ENCODE results near the gene ZNF621.

The ZNF621 gene

DNA sequence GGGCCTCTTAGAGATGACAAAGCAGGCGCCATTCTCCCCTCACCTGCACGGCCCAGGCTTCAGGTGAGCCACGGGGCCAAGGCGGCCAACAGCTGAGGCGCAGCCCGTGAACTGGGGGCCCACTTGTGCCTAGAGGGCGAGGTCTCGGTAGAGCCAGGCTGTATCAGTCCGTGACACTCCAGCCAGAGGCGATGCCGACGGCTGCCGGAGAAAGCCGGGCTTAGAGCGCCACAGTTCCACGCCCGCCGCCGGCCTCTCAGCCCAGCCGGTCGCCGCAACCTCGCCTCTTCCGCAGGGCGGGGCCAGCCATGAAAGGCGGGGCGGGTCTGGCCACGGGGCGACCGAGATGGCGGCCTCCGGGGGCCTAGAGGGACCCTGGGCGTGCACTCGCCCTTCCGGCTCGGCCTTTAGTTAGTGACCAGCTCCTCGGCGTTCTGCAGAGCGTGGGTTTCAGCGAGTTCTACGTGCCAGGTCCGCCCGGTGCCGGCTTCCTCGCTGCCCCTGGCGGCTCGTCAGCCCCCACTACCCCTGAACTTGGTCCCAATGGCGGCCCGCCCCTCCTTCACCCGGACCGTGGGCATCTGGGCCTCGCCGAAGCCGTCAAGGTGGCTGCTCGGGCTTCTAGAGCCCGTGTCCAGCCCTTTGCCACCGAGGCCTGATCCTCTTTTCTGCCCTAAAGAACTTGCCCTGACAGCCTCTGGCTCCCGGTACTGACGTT is at the start of gene ZNF621:
ZNF621 (plus strand) TSS at position 393 of the 718 bp plus-strand sequence. CDS start 881 bp downstream, outside the sequence.
- no peaks in the 10 kb centered on the region for H3K9me3 Mint-ChIP-seq
- peak within 1 kb of the TSS; percentile 98 for H3K27ac Mint-ChIP-seq
- peaks cover 40% of the 10 kb centered on the region for H3K36me3 Mint-ChIP-seq (ENCODE audit: low read depth)
- no peaks in the 10 kb centered on the region for H3K27me3 Mint-ChIP-seq
- intact Hi-C loops (cut with micrococcal nuclease): loop anchor here (1.0 to 5.0 kb wide), 4 partner anchors 47 to 332 kb away; partner anchors contain the start of genes RPL14 and ZNF619
- peaks cover 27% of the 10 kb centered on the region for H3K4me1 Mint-ChIP-seq (ENCODE audit: low read depth)
- H3K4me3 Mint-ChIP-seq: peak within 1 kb of the TSS; percentile 88

DNA sequence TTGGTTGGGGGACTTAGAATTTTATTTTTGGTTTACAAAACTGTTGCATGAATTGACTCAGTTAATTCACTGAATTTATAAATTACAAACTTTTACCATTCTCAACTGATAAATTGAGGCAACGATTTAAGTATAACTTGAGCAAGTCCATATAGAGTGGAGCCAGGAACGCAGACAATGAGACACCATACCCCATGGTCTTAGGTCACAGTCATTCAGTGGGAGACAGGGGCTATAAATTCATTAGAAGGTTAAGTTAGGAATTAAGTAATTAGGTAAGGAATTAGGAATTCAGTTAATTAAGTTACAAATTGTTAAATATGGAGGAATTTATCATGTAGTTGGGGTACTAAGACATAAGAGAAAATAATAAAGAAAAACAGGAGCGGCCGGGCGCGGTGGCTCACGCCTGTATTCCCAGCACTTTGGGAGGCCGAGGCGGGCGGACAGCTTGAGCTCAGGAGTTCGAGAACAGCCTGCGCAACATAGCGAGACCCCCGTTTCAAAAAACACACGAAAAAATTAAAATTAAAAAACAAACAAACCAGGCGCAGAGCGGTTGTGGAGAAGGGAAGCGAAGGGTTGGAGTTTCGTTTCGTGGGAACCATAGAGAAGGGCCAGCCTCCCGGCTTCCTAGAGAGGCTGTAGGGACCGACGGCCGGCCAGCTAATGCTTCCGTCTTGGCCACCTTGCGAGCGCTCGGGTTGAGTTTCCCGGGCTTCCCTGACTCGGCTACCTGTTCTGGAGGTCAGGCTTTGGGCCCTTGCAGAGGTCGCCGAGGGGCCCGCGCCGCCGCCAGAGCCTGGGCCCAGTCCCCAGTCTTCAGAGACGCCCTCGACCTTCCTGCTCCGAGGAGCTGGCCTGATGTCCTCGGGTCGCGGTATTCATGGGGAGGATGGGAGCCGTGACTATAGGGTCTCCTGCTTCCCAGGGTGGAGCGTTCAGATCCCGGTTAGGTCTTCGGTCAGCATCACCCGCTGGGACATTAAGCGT is 48.0 kb upstream of the ZNF621 start, which contains the start of gene ZNF619:
ZNF619 (plus strand) TSS at position 645 of the 993 bp plus-strand sequence. CDS start 858 bp downstream, outside the sequence.
- Mint-ChIP-seq H3K27ac (peak within 1 kb of the TSS; percentile 99), H3K4me3 (peak within 1 kb of the TSS; percentile 95), H3K27me3 (no peaks in the 10 kb centered on the region), H3K36me3 (ENCODE audit: low read depth) (peaks cover 51% of the 10 kb centered on the region), H3K4me1 (ENCODE audit: low read depth) (peaks cover 17% of the 10 kb centered on the region), H3K9me3 (no peaks in the 10 kb centered on the region)
- intact Hi-C loops (cut with micrococcal nuclease): loop anchor here (1.0 to 10.0 kb wide), 4 partner anchors 20 to 728 kb away; partner anchors contain the start of genes RPL14 and ZNF621

DNA sequence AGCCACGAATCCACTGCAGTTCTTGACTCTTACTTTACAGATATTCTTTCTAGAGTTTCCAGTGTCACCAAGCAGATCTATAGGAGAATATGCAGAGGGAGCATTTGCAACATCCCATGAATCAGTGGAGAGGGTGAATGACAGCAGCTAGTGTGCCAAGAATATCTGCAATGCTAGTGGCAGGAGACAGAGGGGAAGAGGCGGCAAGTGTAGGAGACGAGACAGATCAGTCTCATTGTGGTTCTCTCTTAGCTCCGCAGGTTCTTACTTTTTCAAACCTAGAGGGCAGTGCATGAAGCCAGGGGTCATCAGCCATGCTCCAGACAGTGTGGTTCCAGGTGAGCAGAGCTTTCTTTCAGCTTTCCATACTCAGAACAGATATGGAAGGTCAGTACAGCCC is 47.1 kb upstream of the ZNF621 start:
- peak overlapping the region; percentile 95 for H3K4me3 Mint-ChIP-seq
- peaks cover 60% of the 10 kb centered on the region for H3K36me3 Mint-ChIP-seq (ENCODE audit: low read depth)
- intact Hi-C loops (cut with micrococcal nuclease): loop anchor here (1.0 to 10.0 kb wide), 4 partner anchors 21 to 727 kb away; partner anchors contain the start of genes RPL14 and ZNF621
- H3K27ac Mint-ChIP-seq: peak overlapping the region; percentile 99
- H3K9me3 Mint-ChIP-seq: no peaks in the 10 kb centered on the region
- no peaks in the 10 kb centered on the region for H3K27me3 Mint-ChIP-seq
- H3K4me1 Mint-ChIP-seq (ENCODE audit: low read depth): peaks cover 17% of the 10 kb centered on the region

DNA sequence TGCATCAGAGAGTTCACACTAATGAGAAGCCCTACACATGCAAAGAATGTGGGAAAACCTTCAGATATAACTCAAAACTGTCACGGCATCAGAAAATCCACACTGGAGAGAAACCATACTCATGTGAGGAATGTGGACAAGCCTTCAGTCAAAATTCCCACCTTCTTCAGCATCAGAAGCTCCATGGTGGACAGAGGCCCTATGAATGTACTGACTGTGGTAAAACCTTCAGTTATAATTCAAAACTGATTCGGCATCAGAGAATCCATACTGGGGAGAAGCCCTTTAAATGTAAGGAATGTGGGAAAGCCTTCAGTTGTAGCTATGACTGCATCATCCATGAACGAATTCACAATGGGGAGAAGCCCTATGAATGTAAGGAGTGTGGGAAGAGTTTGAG is 37.6 kb upstream of the ZNF621 start:
- H3K27me3 Mint-ChIP-seq: no peaks in the 10 kb centered on the region
- intact Hi-C loops (cut with micrococcal nuclease): no loop called here
- no peaks in the 10 kb centered on the region for H3K4me1 Mint-ChIP-seq (ENCODE audit: low read depth)
- peaks cover 75% of the 10 kb centered on the region for H3K36me3 Mint-ChIP-seq (ENCODE audit: low read depth)
- no peak overlapping the region for H3K4me3 Mint-ChIP-seq
- H3K27ac Mint-ChIP-seq: no peak overlapping the region
- peaks cover 31% of the 10 kb centered on the region for H3K9me3 Mint-ChIP-seq

DNA sequence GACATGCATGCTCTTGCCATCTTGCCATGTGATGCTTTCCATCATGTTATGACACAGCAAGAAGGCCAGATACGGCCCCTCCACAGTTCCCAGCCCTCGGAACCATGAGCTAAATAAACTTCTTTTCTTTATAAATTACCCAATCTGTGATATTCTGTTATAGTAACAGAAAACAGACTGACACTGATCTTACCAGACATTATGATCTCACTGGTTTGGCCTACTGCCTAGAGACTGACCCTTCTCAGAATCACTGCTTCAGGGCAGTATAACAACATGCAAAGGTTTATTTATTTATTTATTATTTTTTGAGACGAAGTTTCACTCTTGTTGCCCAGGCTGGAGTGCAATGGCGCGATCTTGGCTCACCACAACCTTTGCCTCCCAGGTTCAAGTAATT is 33.8 kb upstream of the ZNF621 start:
- Mint-ChIP-seq H3K36me3 (ENCODE audit: low read depth) (peaks cover 38% of the 10 kb centered on the region), H3K27ac (no peak overlapping the region), H3K9me3 (peaks cover 28% of the 10 kb centered on the region), H3K4me3 (no peak overlapping the region), H3K27me3 (no peaks in the 10 kb centered on the region), H3K4me1 (ENCODE audit: low read depth) (no peaks in the 10 kb centered on the region)
- intact Hi-C loops (cut with micrococcal nuclease): no loop called here

DNA sequence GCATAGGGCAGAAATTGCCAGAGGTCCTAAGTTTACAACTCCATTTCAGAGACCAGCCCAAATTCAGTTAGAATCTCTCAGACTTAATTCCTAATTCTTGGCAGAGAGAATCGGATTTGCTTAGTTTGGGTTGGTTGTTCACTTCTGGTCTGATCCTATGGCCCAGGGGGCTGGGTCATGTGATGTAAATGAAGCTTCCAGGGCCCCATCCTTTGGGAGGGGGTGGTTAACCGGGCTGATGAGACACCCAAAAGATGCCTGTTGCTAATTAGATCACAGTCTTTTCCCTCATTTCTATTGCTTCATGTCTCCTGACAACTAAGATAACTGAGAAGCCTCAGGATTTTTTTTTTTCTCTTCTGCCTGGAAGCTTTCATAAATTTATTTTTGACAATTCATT is 30.1 kb upstream of the ZNF621 start:
- Mint-ChIP-seq H3K36me3 (ENCODE audit: low read depth) (peaks cover 6% of the 10 kb centered on the region), H3K4me1 (ENCODE audit: low read depth) (no peaks in the 10 kb centered on the region), H3K4me3 (no peak overlapping the region), H3K27ac (no peak overlapping the region), H3K9me3 (no peaks in the 10 kb centered on the region), H3K27me3 (no peaks in the 10 kb centered on the region)
- intact Hi-C loops (cut with micrococcal nuclease): no loop called here

DNA sequence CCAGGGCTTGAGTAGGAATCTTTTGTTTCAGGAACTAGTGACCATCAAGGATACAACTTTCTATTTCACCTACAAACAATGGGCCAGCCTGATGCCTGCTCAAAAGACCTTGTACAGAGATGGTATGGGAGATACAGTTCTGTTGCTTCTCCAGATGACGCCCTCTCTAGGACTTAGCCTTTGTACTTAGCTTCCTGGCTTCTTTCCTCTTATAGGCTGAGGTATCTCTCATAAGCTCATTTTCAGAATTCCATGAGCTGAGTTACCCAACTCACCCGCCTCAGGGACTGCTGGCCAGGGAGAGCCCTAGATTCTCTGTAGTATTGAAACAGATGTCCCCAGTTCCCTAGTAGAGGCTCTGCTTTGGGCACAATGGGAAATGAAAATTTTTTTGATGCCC is 27.5 kb upstream of the ZNF621 start:
- no peaks in the 10 kb centered on the region for H3K36me3 Mint-ChIP-seq (ENCODE audit: low read depth)
- intact Hi-C loops (cut with micrococcal nuclease): no loop called here
- H3K9me3 Mint-ChIP-seq: no peaks in the 10 kb centered on the region
- H3K27me3 Mint-ChIP-seq: no peaks in the 10 kb centered on the region
- H3K4me3 Mint-ChIP-seq: no peak overlapping the region
- no peaks in the 10 kb centered on the region for H3K4me1 Mint-ChIP-seq (ENCODE audit: low read depth)
- no peak overlapping the region for H3K27ac Mint-ChIP-seq

DNA sequence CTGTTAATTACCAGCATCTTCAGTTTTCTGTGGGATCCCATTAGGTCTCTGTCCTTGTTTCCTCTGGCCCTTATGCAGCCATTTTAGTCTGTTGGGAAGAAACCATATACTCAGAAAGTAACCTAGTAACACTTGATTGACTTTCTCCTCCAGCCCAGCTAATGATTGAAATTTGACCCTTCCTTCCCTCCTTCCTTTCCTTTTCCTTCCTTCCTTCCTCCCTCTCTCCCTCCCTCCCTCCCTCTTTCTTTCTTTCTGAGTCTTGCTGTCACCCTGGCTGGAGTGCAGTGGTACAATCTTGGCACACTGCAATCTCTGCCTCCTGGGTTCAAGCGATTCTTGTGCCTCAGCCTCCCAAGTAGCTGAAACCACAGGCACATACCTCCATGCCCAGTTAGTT is 24.8 kb upstream of the ZNF621 start:
- intact Hi-C loops (cut with micrococcal nuclease): no loop called here
- no peaks in the 10 kb centered on the region for H3K9me3 Mint-ChIP-seq

DNA sequence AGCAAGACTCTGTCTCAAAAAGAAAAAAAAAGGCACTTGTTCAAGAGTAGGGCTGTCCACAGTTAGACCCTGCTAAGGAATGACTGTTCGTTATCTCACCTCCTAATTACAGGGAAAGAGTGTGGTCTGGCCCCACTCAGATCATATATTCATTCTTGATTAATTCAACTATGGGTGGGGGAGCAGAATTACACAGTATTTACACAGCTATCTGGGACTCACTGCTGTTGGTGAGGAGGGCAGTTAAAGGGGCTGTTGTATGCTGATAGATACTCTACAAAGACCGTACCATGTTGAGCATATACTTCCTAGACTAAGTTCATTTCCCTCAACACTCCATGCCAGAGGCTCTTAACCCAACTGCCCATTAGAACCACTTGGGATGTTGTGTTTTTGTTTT is 22.7 kb upstream of the ZNF621 start:
- Mint-ChIP-seq H3K4me3 (no peak overlapping the region), H3K4me1 (ENCODE audit: low read depth) (peaks cover 12% of the 10 kb centered on the region), H3K27ac (no peak overlapping the region), H3K9me3 (no peaks in the 10 kb centered on the region), H3K36me3 (ENCODE audit: low read depth) (no peaks in the 10 kb centered on the region), H3K27me3 (peaks cover 11% of the 10 kb centered on the region)
- intact Hi-C loops (cut with micrococcal nuclease): no loop called here

More for the DNA sequence above, 24.8 kb upstream of the ZNF621 start:
- H3K27me3 Mint-ChIP-seq: no peaks in the 10 kb centered on the region
- H3K36me3 Mint-ChIP-seq (ENCODE audit: low read depth): no peaks in the 10 kb centered on the region
- no peaks in the 10 kb centered on the region for H3K4me1 Mint-ChIP-seq (ENCODE audit: low read depth)
- no peak overlapping the region for H3K27ac Mint-ChIP-seq
- no peak overlapping the region for H3K4me3 Mint-ChIP-seq

DNA sequence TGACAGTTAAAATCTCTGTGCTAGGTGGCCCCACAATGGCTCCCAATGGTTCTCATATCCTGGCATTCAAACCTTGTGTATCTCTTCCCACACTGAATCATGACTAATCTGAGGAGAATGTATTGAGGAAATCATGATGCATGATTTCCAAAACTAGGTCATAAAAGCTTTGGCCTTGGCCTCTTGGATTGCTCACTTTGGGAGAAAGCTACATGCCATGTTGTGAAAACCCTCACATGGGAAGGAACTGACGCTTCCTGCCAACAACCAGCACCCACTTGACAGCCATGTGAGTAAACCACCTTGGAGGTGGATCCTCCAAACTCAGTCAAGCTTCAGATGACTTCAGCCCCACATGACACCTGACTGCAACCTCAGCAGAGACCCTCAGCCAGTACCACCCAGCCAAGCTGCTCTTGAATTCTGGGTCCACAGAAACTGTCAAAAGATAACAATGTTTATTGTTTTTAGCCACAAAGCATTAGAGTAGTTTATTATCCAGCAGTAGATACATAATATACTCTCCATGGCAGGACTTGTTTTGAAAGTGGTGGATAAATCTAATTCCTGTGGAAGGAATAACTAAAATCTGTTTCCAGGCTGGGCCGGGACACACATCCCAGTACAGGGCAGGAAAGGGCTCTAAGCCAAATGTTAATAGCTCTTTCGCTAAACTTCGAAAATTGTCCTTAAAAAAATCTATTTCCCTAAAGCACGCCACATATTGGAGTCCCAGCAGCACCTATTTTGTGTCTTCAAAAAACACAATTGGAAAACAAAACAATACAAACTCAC is 19.9 kb upstream of the ZNF621 start:
- Mint-ChIP-seq H3K9me3 (no peaks in the 10 kb centered on the region), H3K27me3 (peaks cover 11% of the 10 kb centered on the region), H3K36me3 (ENCODE audit: low read depth) (no peaks in the 10 kb centered on the region), H3K27ac (no peak overlapping the region), H3K4me1 (ENCODE audit: low read depth) (peaks cover 12% of the 10 kb centered on the region), H3K4me3 (no peak overlapping the region)
- intact Hi-C loops (cut with micrococcal nuclease): loop anchor here (1.0 kb wide), 1 partner anchor 28 kb away; the partner anchor contains the start of gene ZNF619

DNA sequence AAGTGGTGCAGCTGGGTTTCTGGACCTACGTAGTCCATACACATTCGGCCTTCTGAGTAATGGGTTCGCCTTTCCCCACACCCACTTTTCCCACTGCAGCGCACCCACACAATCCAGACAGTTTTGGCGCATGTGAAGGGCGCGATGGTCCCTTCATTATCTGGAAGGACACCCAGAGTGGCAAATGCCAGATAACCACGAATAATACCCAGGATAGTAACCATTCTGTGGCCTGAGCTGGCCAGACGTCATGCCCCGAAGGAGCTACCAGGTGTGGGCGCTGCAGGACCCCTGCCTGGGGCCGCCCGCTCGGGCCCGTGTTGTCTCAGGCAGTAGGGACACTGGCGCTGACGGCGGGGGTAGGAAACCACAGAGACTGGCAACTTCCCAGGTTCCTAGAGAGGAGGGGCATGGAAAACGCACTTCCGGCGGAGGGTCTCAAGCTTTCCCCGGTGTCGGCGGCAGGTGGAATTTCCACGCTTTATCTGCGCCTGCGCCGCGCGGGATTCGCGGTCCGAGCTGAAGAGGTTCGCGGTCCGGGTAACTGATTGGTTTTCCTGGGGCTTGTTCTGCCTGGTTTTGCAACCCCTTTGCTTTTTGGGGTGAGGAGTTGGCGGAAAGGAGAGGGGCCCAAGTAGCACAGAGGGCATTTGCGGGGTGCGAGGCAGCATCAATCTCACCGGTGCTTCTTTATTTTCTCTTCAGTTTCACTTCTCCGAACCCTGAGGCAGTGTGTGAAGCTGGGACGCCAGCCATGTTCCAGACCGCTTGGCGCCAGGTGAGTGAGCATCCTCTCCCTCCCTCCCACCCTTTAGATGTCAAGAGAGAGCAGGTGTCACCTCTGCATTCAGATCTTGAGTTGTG is 18.9 kb upstream of the ZNF621 start, which contains the start of gene ZNF620:
ZNF620 (plus strand) TSS at position 441 of the 864 bp plus-strand sequence; CDS start at position 755, 314 bp downstream.
- peak within 1 kb of the TSS; percentile 75 for H3K27ac Mint-ChIP-seq
- peaks cover 11% of the 10 kb centered on the region for H3K27me3 Mint-ChIP-seq
- H3K9me3 Mint-ChIP-seq: no peaks in the 10 kb centered on the region
- H3K4me3 Mint-ChIP-seq: peak within 1 kb of the TSS; percentile 84
- intact Hi-C loops (cut with micrococcal nuclease): loop anchor here (1.0 kb wide), 1 partner anchor 29 kb away; the partner anchor contains the start of gene ZNF619
- H3K4me1 Mint-ChIP-seq (ENCODE audit: low read depth): peaks cover 12% of the 10 kb centered on the region
- no peaks in the 10 kb centered on the region for H3K36me3 Mint-ChIP-seq (ENCODE audit: low read depth)

DNA sequence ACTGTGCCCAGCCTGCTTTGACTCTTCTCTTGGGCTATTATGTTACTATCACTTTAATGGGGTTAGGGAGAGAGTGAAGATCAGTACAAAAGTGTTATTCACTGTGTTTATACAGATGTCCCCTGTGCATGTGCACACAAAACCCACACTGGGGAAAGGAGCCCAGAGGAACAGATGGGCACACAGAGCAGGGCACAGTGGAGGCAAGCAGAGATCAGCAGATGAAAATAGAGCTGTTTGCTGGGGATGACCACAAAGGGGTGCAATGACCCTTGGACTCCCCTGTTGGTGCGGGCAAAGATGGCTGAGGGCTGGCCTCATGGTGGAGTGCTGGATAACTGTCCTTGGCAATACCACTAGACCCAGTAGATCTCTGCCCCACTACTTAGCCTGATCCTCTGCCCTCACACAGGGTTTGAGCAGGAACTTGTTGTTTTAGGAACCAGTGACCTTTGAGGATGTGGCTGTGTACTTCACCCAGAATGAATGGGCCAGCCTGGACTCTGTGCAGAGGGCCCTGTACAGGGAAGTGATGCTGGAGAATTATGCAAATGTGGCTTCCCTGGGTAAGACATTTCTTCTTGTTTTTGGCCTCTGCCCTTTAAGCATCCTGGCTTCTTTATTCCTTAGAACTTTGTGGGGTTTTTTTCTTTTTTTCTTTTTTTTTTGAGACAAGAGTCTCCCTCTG is 13.6 kb upstream of the ZNF621 start:
- Mint-ChIP-seq H3K4me1 (ENCODE audit: low read depth) (peaks cover 6% of the 10 kb centered on the region), H3K4me3 (no peak overlapping the region), H3K27ac (no peak overlapping the region), H3K27me3 (peaks cover 1% of the 10 kb centered on the region), H3K9me3 (no peaks in the 10 kb centered on the region), H3K36me3 (ENCODE audit: low read depth) (peaks cover 6% of the 10 kb centered on the region)
- intact Hi-C loops (cut with micrococcal nuclease): no loop called here

Data from dendritic cell treated with granulocyte-macrophage colony-stimulating factor and Interleukin-4, amounts not matched to agents 40 ng/mL and 50 ng/mL, for 4 days (primary cell).